HepG2 (cell line): ENCODE measurements around the gene INO80E. TPM values are rescaled to one million over a fixed set of nuclear protein-coding genes. Genes with fewer than 3 reads are reported as not detected.

ENCODE experiments used
- GATAD2A ChIP-seq: IDR thresholded peaks from 2 replicates; pipeline ENCODE4 v1.6.1; 2016
- GZF1 ChIP-seq: sonication (generic); formaldehyde crosslinking; IDR thresholded peaks from 2 replicates; pipeline ENCODE4 v1.5.1; 2020; ENCODE audit warnings: mild to moderate bottlenecking, missing genetic modification reagents
- NCOR1 ChIP-seq: fragments of 200-600 bp; sonication (generic); IDR thresholded peaks from 2 replicates; pipeline ENCODE4 v1.7.0; 2017; ENCODE audit warnings: antibody characterized with exemption, low read length, borderline replicate concordance
- RFXANK ChIP-seq: IDR thresholded peaks from 2 replicates; pipeline ENCODE4 v1.6.1; 2016
- SIN3A ChIP-seq: IDR thresholded peaks from 2 replicates; pipeline ENCODE4 v1.6.1; 2011; ENCODE audit warnings: low read depth, mild to moderate bottlenecking, control low read depth, low read length, borderline replicate concordance
- TBP ChIP-seq: sonication (generic); formaldehyde crosslinking; IDR thresholded peaks from 2 replicates; pipeline ENCODE4 v1.5.0; 2020; ENCODE audit warnings: missing genetic modification reagents
- TMF1 ChIP-seq: sonication (generic); formaldehyde crosslinking; IDR thresholded peaks from 2 replicates; pipeline ENCODE4 v1.8.1; 2022; ENCODE audit warnings: low read depth, missing genetic modification reagents
- TRIM22 ChIP-seq: fragments of 450-650 bp; IDR thresholded peaks from 2 replicates; pipeline ENCODE4 v1.6.1; 2017
- ZBTB38 ChIP-seq: sonication (generic); formaldehyde crosslinking; IDR thresholded peaks from 2 replicates; pipeline ENCODE4 v1.5.1; 2020; ENCODE audit warnings: mild to moderate bottlenecking, missing genetic modification reagents
- ZFP82 ChIP-seq: sonication (generic); formaldehyde crosslinking; IDR thresholded peaks from 2 replicates; pipeline ENCODE4 v1.5.1; 2020; ENCODE audit warnings: mild to moderate bottlenecking, missing genetic modification reagents, borderline replicate concordance
- ZNF138 ChIP-seq: sonication (generic); formaldehyde crosslinking; IDR thresholded peaks from 2 replicates; pipeline ENCODE4 v1.5.0; 2020; ENCODE audit warnings: mild to moderate bottlenecking, low read depth, missing genetic modification reagents
- ZNF296 ChIP-seq: sonication (generic); formaldehyde crosslinking; conservative IDR thresholded peaks from 2 replicates; pipeline ENCODE4 v1.5.0; 2020; ENCODE audit warnings: mild to moderate bottlenecking, missing genetic modification reagents
- ZNF318 ChIP-seq: sonication (generic); formaldehyde crosslinking; IDR thresholded peaks from 2 replicates; pipeline ENCODE4 v1.4.0; 2020; ENCODE audit warnings: mild to moderate bottlenecking, missing genetic modification reagents
- ZNF460 ChIP-seq: sonication (generic); formaldehyde crosslinking; IDR thresholded peaks from 2 replicates; pipeline ENCODE4 v1.5.1; 2020; ENCODE audit warnings: missing genetic modification reagents, mild to moderate bottlenecking, borderline replicate concordance
- ZNF710 ChIP-seq: sonication (generic); formaldehyde crosslinking; IDR thresholded peaks from 2 replicates; pipeline ENCODE4 v1.5.0; 2020; ENCODE audit warnings: mild to moderate bottlenecking, missing genetic modification reagents, borderline replicate concordance
- ZNF781 ChIP-seq: sonication (generic); formaldehyde crosslinking; IDR thresholded peaks from 2 replicates; pipeline ENCODE4 v1.5.1; 2020; ENCODE audit warnings: borderline replicate concordance, mild to moderate bottlenecking, missing genetic modification reagents; ENCODE audit errors: not compliant biosample characterization
- ZNF790 ChIP-seq: sonication (generic); formaldehyde crosslinking; IDR thresholded peaks from 2 replicates; pipeline ENCODE4 v1.8.0; 2022; ENCODE audit warnings: missing genetic modification reagents, mild to moderate bottlenecking, borderline replicate concordance
- polyA plus RNA-seq, 8 experiments: library from polyadenylated mRNA; depleted of rRNA in 3 of 8; stranded (reverse) in 7 of 8; unstranded in 1 of 8; fragments of >200 nt; fragmentation: Illumina TruSeq in 4 of 8; extraction: Trizol in 4 of 8; gene quantifications; 2 replicates each; pipeline versions ENCODE4 v1.2.1 to v1.2.3, GENCODE V29; 2011 to 2016; ENCODE audit warnings: low read depth in 4 of 8, missing spikeins in 1 of 8, mixed read lengths in 1 of 8; ENCODE audit not compliant: insufficient read depth in 1 of 8
- total RNA-seq, 5 experiments: library from RNA; depleted of rRNA; stranded (reverse); fragments of >200 nt; fragmentation: Illumina TruSeq; extraction: Trizol; gene quantifications; 2 replicates each; pipeline ENCODE4 v1.2.3, GENCODE V29; 2016; ENCODE audit warnings: low read depth in 1 of 5

INO80E gene
- total and polyA plus RNA-seq, 2 of the 13 experiments (the other 11 are each of a cell fraction or from before 2014, with no cell fraction given) = 25.8 to 45.6 TPM

- no peak for TF ChIP-seq RFXANK (CRISPR knock-in tag)
- peak; percentile 52 for TF ChIP-seq GATAD2A (CRISPR knock-in tag)
- TF ChIP-seq NCOR1 = peak; percentile 47; the same call in 1 of the 2 replicates
- 0 out of 2 replicates have a peak, but pooled peaks have one; percentile 32 for TF ChIP-seq ZNF138 (CRISPR knock-in tag)
- peak; percentile 70; the same call in 1 of the 2 replicates for TF ChIP-seq ZBTB38
- TF ChIP-seq TRIM22 = no peak
- 0 out of 2 replicates have a peak, but pooled peaks have one; percentile 64 for TF ChIP-seq ZFP82 (CRISPR knock-in tag)
- no peak for TF ChIP-seq ZNF790 (CRISPR knock-in tag)
- peak; percentile 80; the same call in 1 of the 2 replicates for TF ChIP-seq TMF1 (CRISPR knock-in tag)
- TF ChIP-seq ZNF460 (CRISPR knock-in tag) = no peak
- no peak for TF ChIP-seq TBP (CRISPR knock-in tag)
- TF ChIP-seq GZF1 (CRISPR knock-in tag) = no peak
- TF ChIP-seq ZNF318 = no peak
- TF ChIP-seq ZNF781 (CRISPR knock-in tag) = peak; percentile 28
- TF ChIP-seq ZNF296 (CRISPR knock-in tag) = peak; percentile 59; the same call in 1 of the 2 replicates
- TF ChIP-seq ZNF710 (CRISPR knock-in tag) = 0 out of 2 replicates have a peak, but pooled peaks have one; percentile 33
- TF ChIP-seq SIN3A = 0 out of 2 replicates have a peak, but pooled peaks have one; percentile 47
Measured at GRCh38 chr16:29961479-29962343, 34.3 kb upstream of the INO80E start, which contains the start of gene TMEM219 (continued).
